Measurements from ENCODE around the gene PHC1.

- TF ChIP-seq CTCF (IDR thresholded peaks at IDR 0.05), result no peak
- no peak for TF ChIP-seq POLR2AphosphoS5 (IDR thresholded peaks at IDR 0.05)
Observed at GRCh38 chr12:8886502-8887284, 27.6 kb upstream of the PHC1 start.
